Fibroblast of lung (primary cell): ENCODE data around the gene ATP2B2.

Experiments
- EZH2 ChIP-seq: IDR thresholded peaks from 2 replicates; pipeline ENCODE4 v1.5.1; 2012; ENCODE audit warnings: low read length, control low read depth, mild to moderate bottlenecking; ENCODE audit errors: missing control alignments
- TF ChIP-seq, protein P1 (sequence below), 2 donors: IDR thresholded peaks in 1 of 2; conservative IDR thresholded peaks in 1 of 2; 1 replicate in 1 of 2; 2 replicates in 1 of 2; pipeline ENCODE4 v1.5.1; 2011 to 2012; ENCODE audit warnings: low read length in 2 of 2, control low read depth in 1 of 2, inconsistent platforms in 1 of 2, low read depth in 1 of 2, mild to moderate bottlenecking in 1 of 2

- no peak for TF ChIP-seq EZH2
- TF ChIP-seq, protein P1, sequence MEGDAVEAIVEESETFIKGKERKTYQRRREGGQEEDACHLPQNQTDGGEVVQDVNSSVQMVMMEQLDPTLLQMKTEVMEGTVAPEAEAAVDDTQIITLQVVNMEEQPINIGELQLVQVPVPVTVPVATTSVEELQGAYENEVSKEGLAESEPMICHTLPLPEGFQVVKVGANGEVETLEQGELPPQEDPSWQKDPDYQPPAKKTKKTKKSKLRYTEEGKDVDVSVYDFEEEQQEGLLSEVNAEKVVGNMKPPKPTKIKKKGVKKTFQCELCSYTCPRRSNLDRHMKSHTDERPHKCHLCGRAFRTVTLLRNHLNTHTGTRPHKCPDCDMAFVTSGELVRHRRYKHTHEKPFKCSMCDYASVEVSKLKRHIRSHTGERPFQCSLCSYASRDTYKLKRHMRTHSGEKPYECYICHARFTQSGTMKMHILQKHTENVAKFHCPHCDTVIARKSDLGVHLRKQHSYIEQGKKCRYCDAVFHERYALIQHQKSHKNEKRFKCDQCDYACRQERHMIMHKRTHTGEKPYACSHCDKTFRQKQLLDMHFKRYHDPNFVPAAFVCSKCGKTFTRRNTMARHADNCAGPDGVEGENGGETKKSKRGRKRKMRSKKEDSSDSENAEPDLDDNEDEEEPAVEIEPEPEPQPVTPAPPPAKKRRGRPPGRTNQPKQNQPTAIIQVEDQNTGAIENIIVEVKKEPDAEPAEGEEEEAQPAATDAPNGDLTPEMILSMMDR (conservative IDR thresholded peaks at IDR 0.05 in 1 of 2, IDR thresholded peaks at IDR 0.05 in 1 of 2; ENCODE audit: low read depth in 1 of 2, low read length in 2 of 2), result no peak
Measured at GRCh38 chr3:10347648-10348403, 157.6 kb downstream of the ATP2B2 start.
